BLaER1 (cell line): ENCODE measurements around the gene ITGB5.

ENCODE experiments used
- H3K27ac ChIP-seq: shearing (Covaris generic); formaldehyde crosslinking; 2 replicates; pipeline ENCODE4 v1.8.1; 2022
- H3K27me3 ChIP-seq: shearing (Covaris generic); formaldehyde crosslinking; 2 replicates; pipeline ENCODE4 v1.8.1; 2022
- H3K36me3 ChIP-seq: shearing (Covaris generic); formaldehyde crosslinking; 2 replicates; pipeline ENCODE4 v1.8.1; 2022
- H3K4me1 ChIP-seq: shearing (Covaris generic); formaldehyde crosslinking; 2 replicates; pipeline ENCODE4 v1.8.1; 2022
- H3K4me2 ChIP-seq: shearing (Covaris generic); formaldehyde crosslinking; 2 replicates; pipeline ENCODE4 v1.8.1; 2022
- H3K4me3 ChIP-seq: shearing (Covaris generic); formaldehyde crosslinking; 2 replicates; pipeline ENCODE4 v1.8.1; 2022
- H3K9ac ChIP-seq: shearing (Covaris generic); formaldehyde crosslinking; 2 replicates; pipeline ENCODE4 v1.8.1; 2022
- H3K9me3 ChIP-seq: shearing (Covaris generic); formaldehyde crosslinking; 2 replicates; pipeline ENCODE4 v1.8.1; 2022
- H4K20me1 ChIP-seq: shearing (Covaris generic); formaldehyde crosslinking; 2 replicates; pipeline ENCODE4 v1.8.1; 2022
- Cebpa-rat ChIP-seq: shearing (Covaris generic); IDR thresholded peaks from 2 replicates; pipeline ENCODE4 v1.8.1; 2022

Gene ITGB5

DNA sequence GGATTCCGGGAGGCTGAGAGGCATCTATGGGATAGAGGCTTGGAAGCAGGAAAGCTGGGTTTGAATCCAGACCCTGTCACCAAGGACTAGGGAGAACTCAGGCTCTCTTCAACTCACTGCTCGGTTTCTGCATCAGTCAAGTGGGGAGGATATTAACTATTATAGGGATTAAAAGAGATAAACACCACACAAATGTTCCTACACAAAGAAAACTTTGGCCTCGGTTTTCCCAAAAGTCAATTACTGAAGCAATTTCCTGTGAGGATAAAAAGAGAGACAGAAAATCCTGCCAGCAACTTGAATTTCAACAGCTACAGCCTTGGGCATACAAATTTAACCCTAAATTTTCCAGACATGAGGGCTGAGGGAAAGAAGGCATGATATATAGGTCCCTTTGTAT is 36.0 kb downstream of the ITGB5 start:
- H3K27me3 ChIP-seq = no peaks in the 10 kb centered on the region
- H3K27ac ChIP-seq = no peak overlapping the region
- TF ChIP-seq Cebpa-rat = no peak

GRCh38 chr3:124850633-124851032 is 36.5 kb downstream of the ITGB5 start:
- H3K27me3 ChIP-seq = no peaks in the 10 kb centered on the region
- no peak overlapping the region for H3K4me2 ChIP-seq
- no peak for TF ChIP-seq Cebpa-rat
- no peaks in the 10 kb centered on the region for H3K36me3 ChIP-seq
- no peaks in the 10 kb centered on the region for H3K9me3 ChIP-seq
- H4K20me1 ChIP-seq = no peaks in the 10 kb centered on the region
- no peak overlapping the region for H3K4me3 ChIP-seq
- H3K4me1 ChIP-seq = no peaks in the 10 kb centered on the region
- H3K27ac ChIP-seq = no peak overlapping the region
- no peak overlapping the region for H3K9ac ChIP-seq

More for the DNA sequence above, 36.0 kb downstream of the ITGB5 start:
- H3K9ac ChIP-seq = no peak overlapping the region
- H3K9me3 ChIP-seq = no peaks in the 10 kb centered on the region
- no peak overlapping the region for H3K4me3 ChIP-seq
- no peak overlapping the region for H3K4me2 ChIP-seq
- no peaks in the 10 kb centered on the region for H3K4me1 ChIP-seq
- H3K36me3 ChIP-seq = no peaks in the 10 kb centered on the region
- no peaks in the 10 kb centered on the region for H4K20me1 ChIP-seq

GRCh38 chr3:124850212-124850611 is 37.0 kb downstream of the ITGB5 start:
- no peak for TF ChIP-seq Cebpa-rat
- H3K4me1 ChIP-seq = no peaks in the 10 kb centered on the region
- H3K36me3 ChIP-seq = no peaks in the 10 kb centered on the region
- no peak overlapping the region for H3K4me2 ChIP-seq
- no peak overlapping the region for H3K4me3 ChIP-seq
- no peak overlapping the region for H3K9ac ChIP-seq
- no peaks in the 10 kb centered on the region for H4K20me1 ChIP-seq
- no peak overlapping the region for H3K27ac ChIP-seq
- no peaks in the 10 kb centered on the region for H3K27me3 ChIP-seq
- H3K9me3 ChIP-seq = no peaks in the 10 kb centered on the region

- Histone ChIP-seq H3K9ac (no peak overlapping the region), H3K4me1 (no peaks in the 10 kb centered on the region), H3K36me3 (no peaks in the 10 kb centered on the region), H3K27ac (no peak overlapping the region), H3K4me2 (no peak overlapping the region), H3K27me3 (no peaks in the 10 kb centered on the region), H4K20me1 (no peaks in the 10 kb centered on the region), H3K4me3 (no peak overlapping the region), H3K9me3 (no peaks in the 10 kb centered on the region)
- no peak for TF ChIP-seq Cebpa-rat
Measured at GRCh38 chr3:124848300-124848699, 38.9 kb downstream of the ITGB5 start.

- H3K27ac ChIP-seq = no peak overlapping the region
- no peak for TF ChIP-seq Cebpa-rat
- H3K4me2 ChIP-seq = no peak overlapping the region
- no peaks in the 10 kb centered on the region for H3K4me1 ChIP-seq
- H3K4me3 ChIP-seq = no peak overlapping the region
- H4K20me1 ChIP-seq = no peaks in the 10 kb centered on the region
- H3K27me3 ChIP-seq = no peaks in the 10 kb centered on the region
- no peaks in the 10 kb centered on the region for H3K36me3 ChIP-seq
- no peaks in the 10 kb centered on the region for H3K9me3 ChIP-seq
- H3K9ac ChIP-seq = no peak overlapping the region
Measured at GRCh38 chr3:124847863-124848262, 39.3 kb downstream of the ITGB5 start.

- Histone ChIP-seq H4K20me1 (no peaks in the 10 kb centered on the region), H3K27me3 (no peaks in the 10 kb centered on the region), H3K4me1 (no peaks in the 10 kb centered on the region), H3K9me3 (no peaks in the 10 kb centered on the region), H3K4me3 (no peak overlapping the region), H3K9ac (no peak overlapping the region), H3K36me3 (no peaks in the 10 kb centered on the region), H3K4me2 (no peak overlapping the region), H3K27ac (no peak overlapping the region)
- no peak for TF ChIP-seq Cebpa-rat
Measured at GRCh38 chr3:124847051-124847450, 40.1 kb downstream of the ITGB5 start.

DNA sequence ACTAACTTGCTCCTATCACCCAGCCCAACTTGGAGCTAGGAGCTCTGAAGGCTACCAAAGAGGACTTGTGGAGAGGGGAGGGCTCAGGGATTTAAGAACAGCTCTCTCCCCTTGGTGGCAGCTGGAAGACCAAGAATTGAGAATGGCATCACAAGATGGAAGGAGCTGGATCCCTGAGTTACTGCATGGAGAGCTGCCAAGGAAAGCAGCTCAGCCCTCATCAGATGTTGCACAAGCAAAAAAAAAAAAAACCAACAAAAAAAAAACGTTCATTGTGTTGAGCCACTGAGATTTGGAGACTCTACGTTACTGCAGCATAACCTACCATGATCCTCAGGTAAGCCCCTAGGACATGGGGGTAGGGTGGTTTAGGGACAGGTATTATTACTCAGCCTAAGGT is 41.0 kb downstream of the ITGB5 start:
- Histone ChIP-seq H3K9ac (no peak overlapping the region), H3K27ac (no peak overlapping the region), H3K4me2 (no peak overlapping the region), H3K4me3 (no peak overlapping the region), H4K20me1 (no peaks in the 10 kb centered on the region), H3K9me3 (no peaks in the 10 kb centered on the region), H3K4me1 (no peaks in the 10 kb centered on the region), H3K27me3 (no peaks in the 10 kb centered on the region), H3K36me3 (no peaks in the 10 kb centered on the region)
- no peak for TF ChIP-seq Cebpa-rat

DNA sequence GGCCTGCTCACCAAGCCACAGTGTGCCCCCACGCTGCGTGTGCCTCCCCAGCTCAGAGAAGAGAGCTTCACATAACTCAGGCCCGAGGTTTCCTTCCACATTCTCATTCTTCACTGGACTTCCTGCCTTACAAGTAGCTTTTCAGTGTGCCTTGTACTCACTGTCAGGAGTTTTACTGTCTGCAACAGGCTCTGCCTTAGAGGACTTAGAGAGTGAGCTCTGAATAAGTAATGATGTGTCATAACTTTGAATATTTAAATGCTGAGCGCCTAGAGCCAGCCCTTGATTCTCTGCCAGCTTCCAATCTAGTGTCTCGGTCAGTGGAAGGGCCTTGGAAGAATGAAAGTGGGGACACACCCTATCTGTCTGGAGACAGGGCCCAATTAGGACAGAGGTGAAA is 41.8 kb downstream of the ITGB5 start:
- Histone ChIP-seq H3K27ac (no peak overlapping the region), H3K4me1 (no peaks in the 10 kb centered on the region), H3K4me2 (no peak overlapping the region), H3K4me3 (no peak overlapping the region), H3K36me3 (no peaks in the 10 kb centered on the region), H3K9me3 (no peaks in the 10 kb centered on the region), H3K9ac (no peak overlapping the region), H4K20me1 (no peaks in the 10 kb centered on the region), H3K27me3 (no peaks in the 10 kb centered on the region)
- TF ChIP-seq Cebpa-rat = no peak

GRCh38 chr3:124843506-124844177 is 43.5 kb downstream of the ITGB5 start:
- H3K4me2 ChIP-seq = no peak overlapping the region
- no peak for TF ChIP-seq Cebpa-rat
- no peak overlapping the region for H3K4me3 ChIP-seq
- H3K9me3 ChIP-seq = no peaks in the 10 kb centered on the region
- no peaks in the 10 kb centered on the region for H4K20me1 ChIP-seq
- no peaks in the 10 kb centered on the region for H3K36me3 ChIP-seq
- no peak overlapping the region for H3K9ac ChIP-seq
- H3K4me1 ChIP-seq = no peaks in the 10 kb centered on the region
- no peak overlapping the region for H3K27ac ChIP-seq
- H3K27me3 ChIP-seq = no peaks in the 10 kb centered on the region

DNA sequence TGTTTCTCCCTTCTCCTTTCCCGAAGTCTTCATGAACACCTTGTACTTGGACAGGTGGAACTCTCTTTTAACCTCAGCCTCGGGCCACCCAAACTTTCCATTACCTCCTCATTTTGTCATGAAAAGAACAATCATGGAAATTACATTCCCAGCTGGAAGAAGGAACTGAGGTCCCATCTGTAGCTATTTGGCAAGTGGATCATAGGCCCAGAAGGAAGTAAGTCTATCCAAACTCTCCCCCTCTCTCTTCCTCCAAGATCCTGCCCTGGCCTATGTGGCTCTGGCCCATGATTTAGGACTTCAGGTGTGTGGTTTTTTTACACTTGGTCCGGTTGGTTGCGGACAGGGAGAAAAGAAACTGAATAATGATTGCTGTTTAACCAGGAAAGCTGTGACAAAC is 44.1 kb downstream of the ITGB5 start:
- no peaks in the 10 kb centered on the region for H3K4me1 ChIP-seq
- no peaks in the 10 kb centered on the region for H3K9me3 ChIP-seq
- H4K20me1 ChIP-seq = no peaks in the 10 kb centered on the region
- H3K4me3 ChIP-seq = no peak overlapping the region
- H3K36me3 ChIP-seq = no peaks in the 10 kb centered on the region
- no peaks in the 10 kb centered on the region for H3K27me3 ChIP-seq
- TF ChIP-seq Cebpa-rat = no peak
- no peak overlapping the region for H3K27ac ChIP-seq
- H3K4me2 ChIP-seq = no peak overlapping the region
- no peak overlapping the region for H3K9ac ChIP-seq

DNA sequence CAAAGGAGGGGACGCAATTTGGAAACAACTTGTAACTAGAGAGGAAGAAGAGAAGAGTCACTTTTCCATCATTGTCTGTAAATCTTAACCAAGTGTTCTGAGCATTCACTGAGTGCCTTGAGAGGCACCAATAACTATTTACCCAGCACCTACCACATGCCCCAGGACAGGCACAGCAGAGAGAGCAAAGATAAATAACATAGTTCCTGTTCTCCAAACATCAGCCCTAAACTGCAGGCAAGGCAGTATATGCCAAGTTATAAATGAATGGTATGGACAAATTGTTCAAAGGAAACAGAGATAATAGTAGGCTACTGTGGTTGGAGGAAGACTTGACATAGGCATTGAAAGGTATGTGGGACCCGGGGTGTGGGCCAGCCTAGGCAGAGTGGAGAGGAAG is 45.6 kb downstream of the ITGB5 start:
- Histone ChIP-seq H3K9me3 (no peaks in the 10 kb centered on the region), H3K4me3 (no peak overlapping the region), H3K4me2 (no peak overlapping the region), H4K20me1 (no peaks in the 10 kb centered on the region), H3K27ac (no peak overlapping the region), H3K27me3 (no peaks in the 10 kb centered on the region), H3K4me1 (no peaks in the 10 kb centered on the region), H3K36me3 (no peaks in the 10 kb centered on the region), H3K9ac (no peak overlapping the region)
- TF ChIP-seq Cebpa-rat = no peak
